NCI-H2081 (cell line): Measurements from ENCODE around the gene CHN2.

ENCODE experiments used
- DNase-seq, 2 experiments: peaks; one replicate each; lab custom pipeline; 2025; lab: John Stamatoyannopoulos, UW

The CHN2 gene

DNA sequence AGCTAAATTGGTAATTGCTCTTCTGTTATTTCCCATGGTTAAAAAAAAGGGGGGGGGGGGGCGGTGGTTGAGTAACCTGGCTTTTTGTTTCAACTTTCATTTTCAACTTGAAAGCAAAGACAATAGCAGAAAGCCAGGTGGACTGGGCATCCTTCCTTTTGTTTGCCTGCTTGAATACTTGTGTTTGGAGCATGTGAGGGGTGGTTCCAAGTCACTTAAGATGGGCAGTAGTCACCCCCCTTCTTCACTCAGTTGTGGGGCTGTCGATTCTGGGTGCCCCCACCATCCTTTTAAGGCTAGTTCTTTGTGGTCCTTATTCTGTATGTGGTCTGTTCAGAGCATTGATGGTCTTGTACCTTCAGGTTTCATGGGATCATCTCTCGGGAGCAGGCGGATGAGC lies 203.4 kb downstream of the CHN2 start:
- DNase-seq, result no peak

GRCh38 chr7:29400437-29400836 lies 205.9 kb downstream of the CHN2 start:
- DNase-seq, result no peak

- no peak for DNase-seq
These were observed 207.2 kb downstream of the CHN2 start for GRCh38 chr7:29401769-29402168.

DNA sequence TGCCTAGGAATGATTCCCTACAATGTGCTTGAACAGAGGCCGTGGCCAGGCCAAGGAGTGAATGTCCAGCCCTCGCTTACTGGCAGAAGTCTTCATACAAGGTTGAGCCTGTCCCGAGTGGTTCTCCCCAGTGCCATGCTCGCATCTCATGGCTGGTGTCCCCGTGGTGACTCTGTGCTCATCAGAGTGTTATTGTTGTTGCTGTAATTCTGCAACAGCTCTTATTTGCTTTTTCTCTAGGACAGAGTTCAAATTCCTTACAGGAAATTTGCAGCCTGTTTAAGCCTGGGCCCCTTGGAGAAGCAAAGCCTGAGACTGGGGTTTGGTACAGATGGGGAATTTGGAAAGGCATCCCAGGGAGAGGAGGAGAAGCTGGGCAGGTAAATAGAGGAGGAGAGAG lies 211.3 kb downstream of the CHN2 start:
- no peak for DNase-seq

- DNase-seq, result no peak
These were observed 211.8 kb downstream of the CHN2 start for GRCh38 chr7:29406366-29406765.

DNA sequence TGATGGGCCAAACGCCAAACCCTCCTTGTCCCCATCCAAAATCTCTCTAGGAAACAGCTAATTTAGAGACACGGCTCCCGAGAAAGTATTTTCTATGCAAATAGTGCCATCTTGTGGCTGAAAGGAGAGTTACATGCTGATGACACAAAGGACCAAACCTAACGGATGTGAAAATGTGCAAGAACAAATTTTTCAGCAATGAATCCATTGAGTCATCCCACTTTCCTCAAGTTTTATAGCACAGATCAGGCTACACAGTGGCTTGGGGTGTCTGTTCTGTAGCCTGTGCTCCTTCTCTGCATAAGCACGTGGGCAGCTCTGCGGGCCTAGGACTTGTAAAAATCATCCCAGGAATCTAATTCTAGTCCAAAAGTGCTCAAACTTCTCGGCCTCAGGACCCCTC lies 214.3 kb downstream of the CHN2 start:
- DNase-seq, result peak; percentile 90 to 92

DNA sequence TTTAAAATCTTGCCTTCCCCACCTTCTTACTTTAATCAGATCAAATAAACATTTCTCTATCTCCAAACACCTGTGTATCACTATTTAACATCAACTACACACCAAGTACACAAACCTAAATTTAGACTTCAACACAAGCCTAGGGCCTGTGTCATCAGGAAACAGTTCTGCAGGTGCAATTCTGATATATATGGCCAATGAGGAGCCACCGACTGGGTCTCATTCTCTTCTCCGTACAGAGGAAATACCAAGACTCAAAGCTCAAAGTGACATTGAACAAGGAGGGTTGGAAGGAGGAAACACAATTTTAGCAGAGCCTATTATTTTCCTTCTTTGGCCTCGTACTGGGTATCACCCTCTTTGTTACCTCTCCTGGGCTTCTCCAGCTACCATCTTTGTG lies 216.4 kb downstream of the CHN2 start:
- no peak for DNase-seq

DNA sequence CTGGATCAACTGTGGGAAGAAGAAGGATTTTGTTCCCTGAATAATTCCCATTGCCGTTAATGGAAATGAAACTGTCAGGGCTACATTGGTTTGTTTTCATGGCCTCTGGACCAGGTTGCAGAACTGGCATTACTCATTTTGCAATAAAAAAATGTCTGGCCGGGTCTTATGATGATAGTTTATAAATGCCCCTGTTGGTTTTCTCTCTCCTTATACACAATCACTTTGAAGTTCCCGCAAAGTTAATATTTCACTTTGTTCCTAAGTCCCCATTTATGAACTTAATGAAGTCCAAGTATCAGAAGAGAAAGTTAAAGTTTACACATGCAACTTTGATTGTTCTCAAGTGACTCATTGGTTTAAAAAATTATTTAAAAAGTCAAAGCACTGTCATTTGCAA lies 218.3 kb downstream of the CHN2 start:
- DNase-seq, result no peak

DNA sequence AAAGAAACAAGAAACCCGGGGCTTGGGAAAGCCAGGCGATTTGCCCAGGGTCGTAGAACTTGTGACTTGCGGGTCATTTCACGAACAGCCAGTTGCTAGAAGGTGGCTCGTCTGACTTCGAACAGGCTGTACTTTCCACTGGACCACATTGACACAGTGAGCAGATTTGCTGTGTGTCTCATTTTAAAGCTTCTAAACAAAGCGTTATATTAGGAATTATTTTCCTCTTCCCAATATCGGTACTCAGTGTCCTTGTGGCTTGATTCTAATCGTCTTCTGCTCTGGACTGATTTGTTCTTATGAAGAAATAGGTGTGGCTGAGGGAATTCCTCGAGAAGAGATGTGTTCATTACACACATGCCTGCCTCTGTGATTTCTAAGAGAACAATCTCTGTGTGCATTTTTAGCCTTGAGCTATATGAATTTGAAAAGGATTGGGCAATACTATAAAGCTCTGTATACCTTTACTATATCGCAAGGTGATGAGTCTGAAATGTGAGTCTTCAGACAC lies 219.1 kb downstream of the CHN2 start:
- DNase-seq, result no peak

DNA sequence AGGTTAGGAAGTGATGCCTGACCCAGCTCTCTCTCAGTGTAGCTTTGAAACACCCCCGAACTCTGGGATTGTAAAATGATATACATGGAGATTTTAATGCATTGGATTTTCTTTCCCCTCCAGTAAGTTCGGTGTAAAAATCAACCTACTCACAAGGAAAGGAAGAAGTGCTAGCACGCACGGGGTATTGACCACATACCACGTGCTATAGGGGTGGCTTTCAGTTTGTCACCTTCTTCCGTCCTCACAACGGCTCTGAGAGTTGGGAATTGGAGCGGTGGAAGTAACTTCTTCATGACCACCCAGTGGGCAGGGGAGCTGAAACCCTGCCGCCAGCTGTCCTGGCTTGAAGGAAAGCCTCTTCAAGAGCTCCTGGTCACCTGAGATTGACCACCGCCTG lies 219.6 kb downstream of the CHN2 start:
- DNase-seq, result no peak

GRCh38 chr7:29415215-29415614 lies 220.6 kb downstream of the CHN2 start:
- no peak for DNase-seq

DNA sequence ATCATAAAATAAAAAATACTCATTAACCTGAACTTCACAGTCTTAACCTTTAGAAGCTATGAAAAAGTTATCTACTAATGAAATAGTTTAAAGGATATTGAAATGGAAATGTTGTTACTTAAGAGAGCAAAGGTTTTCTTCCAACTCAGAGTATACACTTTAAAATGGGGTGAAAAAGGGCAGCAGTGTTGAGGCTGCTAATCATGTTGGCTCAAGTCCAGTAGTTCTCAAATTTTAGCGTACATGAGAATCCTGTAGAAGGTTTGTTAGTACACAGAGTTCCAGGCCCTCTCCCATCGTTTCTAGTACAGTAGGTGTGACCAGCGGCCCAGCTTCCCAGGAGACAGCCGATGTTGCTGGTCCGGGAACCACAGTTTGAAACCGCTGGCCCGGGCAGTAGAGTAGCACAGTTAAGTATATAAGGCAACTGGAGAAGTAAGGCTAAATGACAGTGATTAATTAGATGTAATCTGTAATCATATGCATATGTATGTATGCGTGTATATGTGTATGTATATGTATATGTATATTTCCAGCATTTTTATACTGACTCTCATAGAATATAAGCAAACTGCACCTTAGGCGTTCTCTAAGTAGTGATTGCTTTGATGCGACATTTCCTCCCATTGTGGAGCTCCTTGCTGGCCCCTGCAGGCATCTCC lies 221.8 kb downstream of the CHN2 start:
- DNase-seq, result no peak

DNA sequence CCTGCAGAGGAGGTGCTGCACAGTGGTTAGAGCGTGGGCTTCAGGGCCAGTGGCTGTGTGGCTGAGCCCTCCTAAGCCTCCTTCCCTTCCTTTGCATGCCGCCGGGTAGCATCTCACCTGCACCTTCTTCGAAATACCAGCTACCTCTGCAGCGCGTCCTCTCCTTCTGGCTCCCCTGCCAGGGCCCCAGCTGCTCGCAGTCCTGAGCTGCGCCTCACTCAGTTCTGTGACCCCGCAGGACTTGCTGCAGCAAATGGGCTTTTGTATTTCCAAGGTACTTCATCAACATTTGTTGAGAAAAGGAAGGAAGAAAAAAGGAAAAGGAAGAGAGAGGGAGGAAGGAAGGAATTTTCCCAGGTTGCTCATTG lies 222.3 kb downstream of the CHN2 start:
- DNase-seq, result no peak

DNA sequence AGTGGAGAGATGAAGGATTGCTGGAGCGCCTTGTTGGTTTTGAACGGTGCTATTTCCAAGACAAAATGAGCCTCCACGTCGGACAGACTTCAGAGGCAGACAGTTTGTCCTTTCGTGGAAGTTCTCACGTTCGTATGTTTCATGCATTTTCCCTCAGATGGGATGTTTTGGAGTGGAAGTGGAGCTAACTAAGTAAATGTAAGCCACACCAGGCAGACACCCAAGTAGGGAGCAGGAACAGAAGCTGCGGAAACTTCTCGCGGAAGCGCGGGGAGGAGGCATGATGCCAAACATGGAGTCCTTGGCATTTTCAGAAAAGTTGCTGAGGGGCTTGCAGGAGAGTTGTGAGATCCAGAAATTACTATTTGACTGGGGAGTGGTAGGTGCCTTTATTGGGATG lies 223.5 kb downstream of the CHN2 start:
- no peak for DNase-seq

- no peak for DNase-seq
These were observed 224.1 kb downstream of the CHN2 start for GRCh38 chr7:29418651-29419050.

- DNase-seq, result no peak
These were observed 225.4 kb downstream of the CHN2 start for GRCh38 chr7:29420011-29420410.

- DNase-seq, result no peak
These were observed 226.7 kb downstream of the CHN2 start for GRCh38 chr7:29421010-29421956.

DNA sequence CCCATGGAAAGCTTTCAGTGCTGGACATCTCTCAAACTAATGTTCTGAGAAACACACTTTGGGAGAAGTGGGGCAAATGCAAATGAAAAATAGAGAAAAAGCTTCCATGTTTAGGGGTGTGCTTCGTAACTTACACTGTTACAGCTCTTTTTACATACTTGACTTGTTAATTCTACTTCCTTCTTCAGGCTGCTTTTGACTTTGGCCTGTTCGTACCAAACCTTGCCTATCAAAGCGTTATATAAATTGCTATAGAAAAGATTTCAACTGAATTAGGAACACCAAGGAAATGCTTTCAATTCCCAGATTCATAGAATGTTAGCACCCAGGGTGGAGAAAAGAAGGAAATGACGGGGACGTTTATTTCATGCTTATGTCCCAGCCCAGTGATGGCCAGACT lies 228.3 kb downstream of the CHN2 start:
- no peak for DNase-seq

- no peak for DNase-seq
These were observed 229.9 kb downstream of the CHN2 start for GRCh38 chr7:29424295-29424983.

DNA sequence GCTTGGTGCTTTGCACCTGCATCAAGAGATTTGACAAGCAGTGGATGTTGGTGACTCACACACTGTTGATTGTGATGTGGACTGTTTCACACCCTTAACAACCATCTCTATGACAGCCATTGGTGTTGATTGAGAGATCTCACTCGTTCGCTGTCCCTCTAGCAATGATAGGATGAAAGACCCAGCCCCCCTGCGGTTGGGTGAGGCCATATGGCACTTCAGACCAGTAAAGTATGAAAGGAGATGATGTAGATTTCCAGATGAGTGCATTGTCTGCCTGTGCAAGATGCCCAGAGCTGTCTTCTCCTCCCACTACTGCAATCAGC lies 230.4 kb downstream of the CHN2 start:
- DNase-seq, result no peak

DNA sequence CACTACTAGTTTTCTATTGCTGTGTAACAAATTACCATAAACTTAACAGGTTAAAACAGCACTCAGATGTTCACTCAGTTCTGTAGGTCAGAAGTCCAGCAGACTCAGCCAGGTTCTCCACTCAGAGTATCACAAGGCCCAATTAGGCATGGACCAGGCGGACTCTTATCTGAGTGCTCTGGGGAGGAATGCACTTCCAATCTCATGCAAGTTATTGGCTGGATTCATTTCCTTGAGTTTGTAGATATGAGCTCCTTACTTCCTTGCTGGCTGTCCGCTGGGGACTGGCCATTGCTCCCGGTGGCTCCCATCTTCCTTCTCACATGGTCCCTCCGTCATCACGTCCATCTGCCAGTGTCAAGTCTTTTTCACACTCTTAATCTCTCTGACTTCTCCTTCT lies 232.0 kb downstream of the CHN2 start:
- DNase-seq, result no peak

- DNase-seq, result no peak
These were observed 234.8 kb downstream of the CHN2 start for GRCh38 chr7:29429401-29429800.
